Osteocyte (in vitro differentiated cells): ENCODE measurements around the gene SH3BP4. TPM values are rescaled to one million over a fixed set of nuclear protein-coding genes. Genes with fewer than 3 reads are reported as not detected.
A peak's percentile ranks its signal among the peaks of the same experiment; 100 is the strongest.

ENCODE experiments used
- DNase-seq: peaks from one replicate; pipeline ENCODE4 v3.0.0; 2021; ENCODE audit warnings: mixed read lengths; ENCODE audit not compliant: unreplicated experiment; ENCODE audit errors: extremely low spot score
- H3K27ac Mint-ChIP-seq: one replicate; pipeline ENCODE4 v1.8.0; 2021; ENCODE audit warnings: mild to moderate bottlenecking, mixed read lengths; ENCODE audit not compliant: unreplicated experiment
- H3K27me3 Mint-ChIP-seq: one replicate; pipeline ENCODE4 v1.8.0; 2021; ENCODE audit warnings: mixed read lengths; ENCODE audit not compliant: unreplicated experiment
- H3K36me3 Mint-ChIP-seq: one replicate; pipeline ENCODE4 v1.8.0; 2021; ENCODE audit warnings: mixed read lengths; ENCODE audit not compliant: unreplicated experiment
- H3K4me1 Mint-ChIP-seq: one replicate; pipeline ENCODE4 v1.8.0; 2021; ENCODE audit warnings: mixed read lengths; ENCODE audit not compliant: unreplicated experiment
- H3K4me3 Mint-ChIP-seq: one replicate; pipeline ENCODE4 v1.8.0; 2021; ENCODE audit warnings: mild to moderate bottlenecking, moderate library complexity, mixed read lengths; ENCODE audit not compliant: unreplicated experiment
- H3K9me3 Mint-ChIP-seq: one replicate; pipeline ENCODE4 v1.8.0; 2021; ENCODE audit warnings: mixed read lengths; ENCODE audit not compliant: unreplicated experiment
- CTCF ChIP-seq: fragments of 200-600 bp; sonication (generic); IDR thresholded peaks from 2 replicates; pipeline ENCODE4 v1.5.0; 2021; ENCODE audit warnings: antibody characterized with exemption, mild to moderate bottlenecking, moderate library complexity
- total RNA-seq: library from RNA; stranded (reverse); gene quantifications from 2 replicates; pipeline ENCODE4 v1.2.1, GENCODE V29; 2021

SH3BP4 gene
- total RNA-seq, 1 donor from 2014 or later: 60.1 TPM

- peaks cover 6% of the 10 kb centered on the region for H3K36me3 Mint-ChIP-seq
- peaks cover 13% of the 10 kb centered on the region for H3K9me3 Mint-ChIP-seq
- no peaks in the 10 kb centered on the region for H3K4me1 Mint-ChIP-seq
- peaks cover 24% of the 10 kb centered on the region for H3K27me3 Mint-ChIP-seq
- TF ChIP-seq CTCF: no peak
- no peak for DNase-seq
- no peak overlapping the region for H3K27ac Mint-ChIP-seq
- no peak overlapping the region for H3K4me3 Mint-ChIP-seq
Observed at GRCh38 chr2:234940527-234940926, 11.3 kb upstream of the SH3BP4 start.

- no peak for DNase-seq
- TF ChIP-seq CTCF: no peak
- Mint-ChIP-seq H3K9me3 (peaks cover 13% of the 10 kb centered on the region), H3K36me3 (peaks cover 6% of the 10 kb centered on the region), H3K4me1 (peaks cover 14% of the 10 kb centered on the region), H3K4me3 (no peak overlapping the region), H3K27ac (no peak overlapping the region), H3K27me3 (peaks cover 11% of the 10 kb centered on the region)
Observed at GRCh38 chr2:234945339-234945873, 6.4 kb upstream of the SH3BP4 start.

GRCh38 chr2:234947556-234947955 is 4.3 kb upstream of the SH3BP4 start:
- Mint-ChIP-seq H3K4me1 (peaks cover 24% of the 10 kb centered on the region), H3K27me3 (peaks cover 5% of the 10 kb centered on the region), H3K27ac (peak overlapping the region; percentile 21), H3K4me3 (no peak overlapping the region), H3K9me3 (peaks cover 8% of the 10 kb centered on the region), H3K36me3 (peaks cover 6% of the 10 kb centered on the region)
- no peak for TF ChIP-seq CTCF
- DNase-seq: no peak

GRCh38 chr2:234949762-234950434 is 1.9 kb upstream of the SH3BP4 start:
- no peaks in the 10 kb centered on the region for H3K27me3 Mint-ChIP-seq
- H3K4me1 Mint-ChIP-seq: peaks cover 44% of the 10 kb centered on the region
- H3K36me3 Mint-ChIP-seq: no peaks in the 10 kb centered on the region
- H3K4me3 Mint-ChIP-seq: peak overlapping the region; percentile 57
- H3K27ac Mint-ChIP-seq: peak overlapping the region; percentile 96
- H3K9me3 Mint-ChIP-seq: no peaks in the 10 kb centered on the region
- no peak for TF ChIP-seq CTCF
- no peak for DNase-seq

- Mint-ChIP-seq H3K4me1 (peaks cover 48% of the 10 kb centered on the region), H3K4me3 (peak overlapping the region; percentile 57), H3K36me3 (no peaks in the 10 kb centered on the region), H3K27ac (peak overlapping the region; percentile 96), H3K9me3 (no peaks in the 10 kb centered on the region), H3K27me3 (no peaks in the 10 kb centered on the region)
- no peak for DNase-seq
- no peak for TF ChIP-seq CTCF
Observed at GRCh38 chr2:234950435-234950729, 1.4 kb upstream of the SH3BP4 start.
